ENCODE results near the gene AMDHD2.

AMDHD2 gene

GRCh38 chr16:2500430-2500917 lies 19.7 kb upstream of the AMDHD2 start:
- DNase-seq, result no peak

DNA sequence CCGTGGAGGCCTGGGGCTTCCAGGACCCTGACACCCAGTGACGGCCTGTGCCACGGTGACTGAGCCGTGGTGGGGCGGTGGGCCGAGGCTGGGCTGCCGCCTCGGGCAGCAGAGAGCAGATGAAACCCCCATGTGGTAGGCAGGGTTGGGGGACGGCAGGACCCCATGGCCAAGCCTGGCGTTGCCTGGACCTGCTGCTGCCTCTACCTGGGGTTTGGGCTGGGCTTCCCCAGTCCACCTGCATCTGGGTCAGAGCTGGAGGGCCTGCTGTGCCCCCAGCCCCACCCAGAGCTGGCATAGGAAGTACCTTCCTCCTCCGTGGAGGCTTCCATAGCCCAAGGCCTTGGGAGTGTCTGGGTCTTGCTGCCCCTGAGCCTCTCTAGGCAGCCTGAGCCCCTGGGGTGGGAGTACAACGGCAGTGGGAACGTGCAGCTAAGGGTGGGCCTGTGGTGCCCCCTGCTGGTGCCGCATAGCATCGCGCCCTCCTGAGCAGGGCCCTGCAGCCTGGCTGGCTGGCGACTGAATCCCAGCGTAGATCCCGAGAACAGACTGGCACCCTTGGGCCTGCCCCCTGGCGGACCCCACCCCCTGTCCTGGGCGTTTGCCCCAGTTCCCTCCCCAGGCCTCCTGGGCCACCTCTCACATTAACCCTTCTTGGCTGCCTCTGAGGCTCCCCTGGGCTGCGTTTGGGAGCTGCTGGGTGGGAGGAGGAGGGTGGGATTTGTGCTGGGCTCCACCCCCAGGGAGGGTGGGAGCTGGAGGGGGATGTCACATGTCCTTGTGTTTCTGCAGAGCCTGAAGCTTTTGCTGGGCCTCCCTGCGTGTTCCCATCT lies 19.0 kb upstream of the AMDHD2 start:
- DNase-seq, result peak; percentile 94

GRCh38 chr16:2501946-2502895 lies 17.9 kb upstream of the AMDHD2 start:
- peak; percentile 42 for DNase-seq

GRCh38 chr16:2505695-2506094 lies 14.5 kb upstream of the AMDHD2 start:
- DNase-seq, result no peak

- no peak for DNase-seq
Measured at GRCh38 chr16:2507052-2507659, 13.0 kb upstream of the AMDHD2 start.

DNA sequence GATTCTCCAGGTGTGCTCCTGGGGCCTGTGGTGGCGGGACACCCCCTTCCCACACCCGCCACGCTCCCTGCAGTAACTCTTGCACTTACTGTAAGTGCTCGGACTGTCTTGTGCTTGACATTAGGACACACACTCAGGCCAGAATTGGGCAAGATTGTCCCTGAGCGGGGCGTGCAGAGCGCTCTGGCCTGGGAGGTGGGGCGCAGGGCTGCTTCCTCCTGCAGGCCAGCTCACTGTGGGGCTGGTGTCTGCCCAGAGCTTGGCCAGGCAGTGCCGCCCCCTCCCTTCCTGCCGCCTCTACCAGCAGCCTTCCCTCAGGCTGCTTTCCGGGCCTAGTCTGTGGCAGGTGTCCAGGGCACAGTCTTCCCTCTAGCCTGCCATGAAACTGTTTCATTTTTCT lies 12.5 kb upstream of the AMDHD2 start:
- no peak for DNase-seq

GRCh38 chr16:2508722-2509400 lies 11.3 kb upstream of the AMDHD2 start:
- no peak for DNase-seq

DNA sequence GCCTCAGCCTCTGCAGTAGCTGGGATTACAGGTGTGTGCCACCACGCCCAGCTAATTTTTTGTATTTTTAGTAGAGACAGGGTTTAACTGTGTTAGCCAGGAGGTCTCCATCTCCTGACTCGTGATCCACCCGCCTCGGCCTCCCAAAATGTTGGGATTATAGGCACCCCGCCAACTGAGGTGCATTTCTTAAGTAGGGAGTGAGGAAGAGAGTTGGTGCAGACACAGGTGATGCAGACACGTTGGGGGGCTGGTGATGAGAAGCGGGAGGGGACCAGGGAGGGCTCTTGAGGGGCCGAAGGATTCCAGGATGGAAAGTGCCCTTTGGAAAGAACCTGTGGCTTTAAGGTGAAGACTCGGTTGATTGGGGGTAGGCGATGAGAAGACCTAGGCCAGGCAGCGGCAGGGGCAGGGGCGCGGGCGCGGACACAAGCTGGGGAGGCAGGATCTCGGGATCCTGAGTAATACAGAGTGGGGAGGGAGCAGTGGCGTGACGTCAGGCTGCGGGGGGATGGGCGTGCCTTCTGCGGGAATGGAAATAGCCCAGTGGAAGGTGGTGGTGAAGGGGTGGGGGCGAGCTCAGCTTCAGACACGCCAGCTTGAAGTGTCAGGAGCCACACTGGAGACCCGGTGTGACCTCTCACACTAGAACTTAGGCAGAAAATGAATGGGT lies 8.9 kb upstream of the AMDHD2 start:
- peak; percentile 72 for DNase-seq

- peak; percentile 38 for DNase-seq
Measured at GRCh38 chr16:2511996-2512734, 8.0 kb upstream of the AMDHD2 start.

GRCh38 chr16:2512735-2513404 lies 7.3 kb upstream of the AMDHD2 start:
- peak; percentile 45 for DNase-seq

GRCh38 chr16:2513405-2514332 lies 6.5 kb upstream of the AMDHD2 start, which contains the start of gene ATP6V0C:
TSS of gene ATP6V0C (plus strand) at chr16:2513952. CDS start at chr16:2514104, 152 bp downstream.
- DNase-seq, result peak; percentile 94

GRCh38 chr16:2514333-2515179 lies 5.6 kb upstream of the AMDHD2 start:
- no peak for DNase-seq

DNA sequence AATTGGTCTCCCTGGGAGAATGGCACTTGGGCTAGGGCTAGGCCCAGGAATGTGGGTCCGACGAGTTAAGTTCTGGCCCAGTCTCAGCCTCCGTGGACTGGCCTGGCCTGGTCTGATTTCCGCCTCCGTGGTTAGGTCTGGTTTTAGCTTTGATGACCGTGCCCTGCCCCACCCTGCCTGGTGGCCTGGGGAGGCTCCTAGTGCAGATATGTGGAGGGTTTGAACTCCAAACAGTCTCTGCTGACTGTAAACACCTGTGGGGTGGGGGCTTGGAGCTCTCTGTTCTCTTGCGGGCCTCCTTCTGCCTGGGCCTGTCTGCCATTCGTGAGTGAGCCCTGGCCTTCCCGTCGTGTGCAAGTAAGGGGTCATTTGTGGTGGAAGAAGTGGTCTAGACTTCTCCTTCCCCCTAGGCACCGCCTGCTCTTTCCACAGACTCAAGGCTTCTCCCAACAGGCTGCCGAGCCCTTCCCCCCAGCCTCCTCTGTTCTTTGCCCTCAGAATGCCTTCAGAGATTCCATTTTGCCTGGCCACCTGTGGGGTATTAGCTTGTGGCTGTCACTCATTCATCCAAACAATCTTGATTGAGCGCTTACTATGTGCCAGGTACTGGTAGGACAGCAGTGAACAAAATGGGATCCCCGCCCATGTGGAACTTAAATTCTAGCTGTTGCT lies 4.9 kb upstream of the AMDHD2 start:
- DNase-seq, result no peak

DNA sequence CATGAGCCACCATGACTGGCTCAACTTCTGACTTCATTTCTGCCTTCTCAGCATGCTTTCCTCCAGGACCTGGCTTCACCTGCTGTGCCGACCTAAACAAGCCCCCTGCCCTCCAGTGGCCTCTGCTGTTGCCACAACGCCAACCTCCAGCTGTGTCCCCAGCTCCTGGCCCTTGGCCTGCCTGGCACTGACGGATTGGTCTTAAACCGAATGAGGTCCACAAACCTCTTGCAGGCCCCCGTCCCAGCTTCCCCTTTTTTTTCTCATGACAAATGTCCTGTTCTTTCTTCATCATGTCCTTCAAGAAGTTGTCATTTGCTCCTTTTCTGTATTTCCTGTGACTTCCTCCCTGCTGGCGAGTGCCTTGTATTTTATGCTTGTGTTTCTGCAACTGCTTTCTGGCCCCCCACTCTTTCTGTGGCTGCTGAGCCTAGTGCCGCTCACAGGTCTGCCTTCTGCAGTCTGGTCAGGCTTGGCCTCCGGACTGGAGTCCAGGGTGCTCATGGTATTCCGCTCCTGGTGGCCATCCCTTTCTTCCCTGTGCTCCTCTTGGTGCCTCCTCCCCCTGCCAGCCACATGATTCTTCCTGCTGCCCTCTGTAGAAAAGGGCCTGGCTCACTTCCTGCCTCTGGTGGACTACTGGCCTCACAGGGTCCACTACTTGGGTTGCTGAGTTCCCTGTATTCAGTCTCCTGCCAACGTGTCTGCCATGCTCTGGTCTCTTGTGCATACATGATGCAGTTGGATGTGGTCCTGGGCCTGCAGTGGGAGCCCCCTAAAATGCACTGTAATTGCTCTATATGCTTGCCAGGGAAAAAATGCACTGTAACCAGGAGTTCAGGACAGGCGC lies 3.6 kb upstream of the AMDHD2 start:
- DNase-seq, result no peak

DNA sequence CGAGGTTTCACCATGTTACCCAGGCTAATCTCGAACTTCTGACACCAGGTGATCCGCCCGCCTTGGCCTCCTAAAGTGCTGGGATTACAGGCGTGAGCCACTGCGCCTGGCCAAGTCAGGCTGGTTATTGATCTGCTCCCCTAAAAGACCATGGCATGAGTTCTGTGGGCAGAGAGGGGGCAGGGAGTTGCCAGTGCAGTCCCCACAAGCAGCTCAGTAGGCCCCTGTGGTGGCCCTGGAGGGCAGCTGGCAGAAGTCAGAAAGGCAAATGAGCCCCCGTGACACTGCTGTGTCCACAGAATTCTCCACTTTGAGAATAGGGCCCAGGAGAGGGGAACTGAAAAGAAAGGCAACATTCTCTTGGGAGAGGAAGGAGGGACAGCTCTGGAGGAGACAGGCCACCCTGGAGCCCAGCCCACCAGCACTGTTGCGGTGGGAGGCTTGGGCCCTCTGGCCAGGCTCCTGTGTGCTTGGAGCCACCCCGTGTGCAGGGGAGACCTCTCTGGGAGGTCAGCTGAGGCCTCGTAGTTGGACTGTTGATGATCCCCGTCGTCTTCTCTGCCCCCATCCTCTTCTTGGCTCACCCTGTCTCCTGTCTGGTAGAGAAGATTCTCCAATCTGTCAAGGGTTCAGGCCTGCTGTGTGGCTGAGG lies 2.1 kb upstream of the AMDHD2 start:
- no peak for DNase-seq

Data from right forelimb (tissue), 1 donor.